HCT116 (cell line): Measurements from ENCODE around the gene ANXA2R. TPM values are rescaled to one million over a fixed set of nuclear protein-coding genes. Genes with fewer than 3 reads are reported as not detected.

ENCODE experiments used
- ATAC-seq: fragments of 200-7000 bp; cut with Tn5 transposase; 2 replicates; pipeline ENCODE4 v1.9.1; 2020; ENCODE audit warnings: mild to moderate bottlenecking, moderate library complexity
- BruUV-seq: library from RNA; stranded (reverse); fragments of 400-500 nt; replicated peaks from 2 replicates; lab custom pipeline; 2021; lab: Mats Ljungman, UMichigan
- CTCF ChIA-PET: fragments of 300-600 bp; sonication (Branson Sonifier 250); formaldehyde crosslinking; loops from one replicate; lab custom pipeline; 2021; ENCODE audit warnings: antibody characterized with exemption; lab: Charles Lee
- POLR2A ChIA-PET: fragments of 300-600, 350-600 bp; sonication (Branson Sonifier 250); formaldehyde crosslinking; loops from one replicate; lab custom pipeline; 2021; ENCODE audit warnings: antibody characterized with exemption; lab: Charles Lee
- RAD21 ChIA-PET, 2 experiments: fragments of 300-600 bp; sonication (Branson Sonifier 250); formaldehyde crosslinking; loops; one replicate each; lab custom pipeline; 2023; ENCODE audit warnings: low total read pairs in 2 of 2; ENCODE audit not compliant: uncharacterized antibody in 2 of 2, unreplicated experiment in 2 of 2, low non-redundant PET in 1 of 2; lab: Charles Lee
- DNase-seq: peaks from one replicate; pipeline ENCODE4 v3.0.0-alpha.2; 2010; ENCODE audit warnings: low read depth, low spot score
- H2AFZ ChIP-seq: fragments of 200-600 bp; shearing (Covaris generic), sonication (generic); 2 replicates; pipeline ENCODE4 v1.6.1; 2017; ENCODE audit warnings: low read depth, mixed run types, mixed read lengths, antibody characterized with exemption, low read length; ENCODE audit not compliant: poor library complexity, severe bottlenecking
- H3K27ac ChIP-seq: 2 replicates; pipeline ENCODE4 v1.5.1; 2012; ENCODE audit warnings: low read depth, low read length
- H3K27me3 ChIP-seq: fragments of 200-600 bp; sonication (generic); 2 replicates; pipeline ENCODE4 v1.6.1; 2016; ENCODE audit warnings: mixed run types, low read length, mixed read lengths; ENCODE audit not compliant: insufficient read depth
- H3K36me3 ChIP-seq, 2 experiments: fragments of 200-500 bp in 1 of 2; fragments of 200-600 bp in 1 of 2; sonication (Bioruptor generic) in 1 of 2; sonication (generic) in 1 of 2; 2 replicates each; pipeline versions ENCODE4 v1.5.1 to v1.6.1; 2014 to 2016; ENCODE audit warnings: low read length in 2 of 2, inconsistent platforms in 1 of 2, mixed read lengths in 1 of 2, mixed run types in 1 of 2; ENCODE audit not compliant: insufficient read depth in 2 of 2, control insufficient read depth in 1 of 2
- H3K4me1 ChIP-seq, 2 experiments: fragments of 200-600 bp in 1 of 2; sonication (generic) in 1 of 2; 2 replicates each; pipeline versions ENCODE4 v1.5.1 to v1.6.1; 2012 to 2017; ENCODE audit warnings: low read length in 2 of 2, inconsistent platforms in 1 of 2, mild to moderate bottlenecking in 1 of 2, mixed read lengths in 1 of 2, mixed run types in 1 of 2, moderate library complexity in 1 of 2; ENCODE audit not compliant: insufficient read depth in 2 of 2, control insufficient read depth in 1 of 2
- H3K4me2 ChIP-seq: fragments of 200-600 bp; sonication (generic); 2 replicates; pipeline ENCODE4 v1.6.1; 2017; ENCODE audit warnings: mixed run types, low read length, mixed read lengths
- H3K4me3 ChIP-seq, 2 experiments: fragments of 200-600 bp in 1 of 2; sonication (generic) in 1 of 2; replicated peaks in 1 of 2; 2 replicates each; pipeline ENCODE4 v1.5.1; 2011 to 2016; ENCODE audit warnings: low read length in 2 of 2, control low read depth in 1 of 2, low read depth in 1 of 2, mild to moderate bottlenecking in 1 of 2, mixed read lengths in 1 of 2, mixed run types in 1 of 2
- H3K79me2 ChIP-seq: fragments of 200-600 bp; sonication (generic); 2 replicates; pipeline ENCODE4 v1.6.1; 2017; ENCODE audit warnings: mild to moderate bottlenecking, mixed run types, low read length, moderate library complexity, mixed read lengths; ENCODE audit not compliant: insufficient read depth
- H3K9ac ChIP-seq: fragments of 200-600 bp; sonication (generic); 2 replicates; pipeline ENCODE4 v1.6.1; 2016; ENCODE audit warnings: low read length, mixed read lengths
- H3K9me2 ChIP-seq: fragments of 200-600 bp; sonication (generic), shearing (Covaris generic); 2 replicates; pipeline ENCODE4 v1.6.1; 2017; ENCODE audit warnings: mixed run types, mild to moderate bottlenecking, moderate library complexity; ENCODE audit not compliant: insufficient read depth
- H3K9me3 ChIP-seq, 2 experiments: fragments of 200-500 bp in 1 of 2; fragments of 200-600 bp in 1 of 2; sonication (Bioruptor generic) in 1 of 2; sonication (generic) in 1 of 2; 2 replicates each; pipeline ENCODE4 v1.6.1; 2014 to 2017; ENCODE audit warnings: low read length in 2 of 2, mixed read lengths in 2 of 2, inconsistent platforms in 1 of 2, low read depth in 1 of 2, mild to moderate bottlenecking in 1 of 2, mixed run types in 1 of 2, moderate library complexity in 1 of 2; ENCODE audit not compliant: control insufficient read depth in 1 of 2, insufficient read depth in 1 of 2
- H4K20me1 ChIP-seq: fragments of 200-600 bp; sonication (generic), shearing (Covaris generic); 2 replicates; pipeline ENCODE4 v1.6.1; 2017; ENCODE audit warnings: mixed run types, mild to moderate bottlenecking, moderate library complexity; ENCODE audit not compliant: insufficient read depth
- CBX3 ChIP-seq: IDR thresholded peaks from 2 replicates; pipeline ENCODE4 v1.6.1; 2012; ENCODE audit warnings: low read depth
- EGR1 ChIP-seq: IDR thresholded peaks from 2 replicates; pipeline ENCODE4 v1.6.1; 2012; ENCODE audit warnings: low read depth
- POLR2AphosphoS5 ChIP-seq: IDR thresholded peaks from 2 replicates; pipeline ENCODE4 v1.6.1; 2011; ENCODE audit warnings: mild to moderate bottlenecking, low read depth, low read length, moderate library complexity
- RAD21 ChIP-seq: IDR thresholded peaks from 2 replicates; pipeline ENCODE4 v1.6.1; 2012; ENCODE audit warnings: low read depth, mild to moderate bottlenecking
- SIN3A ChIP-seq: IDR thresholded peaks from 2 replicates; pipeline ENCODE4 v1.6.1; 2012; ENCODE audit warnings: low read depth
- SRF ChIP-seq: IDR thresholded peaks from 2 replicates; pipeline ENCODE4 v1.6.1; 2012; ENCODE audit warnings: low read depth
- YY1 ChIP-seq: IDR thresholded peaks from 2 replicates; pipeline ENCODE4 v1.6.1; 2011; ENCODE audit warnings: low read length, low read depth, moderate library complexity, mild to moderate bottlenecking; ENCODE audit not compliant: insufficient replicate concordance; ENCODE audit errors: extremely low read depth
- intact Hi-C: fragments of 100-400 bp; cut with micrococcal nuclease; formaldehyde crosslinking; loops from 2 replicates; pipeline ENCODE4 v1.10.0; 2022
- total RNA-seq: library from RNA; stranded (reverse); gene quantifications from one replicate; pipeline ENCODE4 v1.2.1, GENCODE V29; 2021; ENCODE audit not compliant: unreplicated experiment
- TF ChIP-seq, protein P1 (sequence below): IDR thresholded peaks from 2 replicates; pipeline ENCODE4 v1.6.1; 2012
- TF ChIP-seq, protein P2 (sequence below): IDR thresholded peaks from 2 replicates; pipeline ENCODE4 v1.6.1; 2012

ANXA2R gene
- total RNA-seq, 1 experiment from 2014 or later, result 0.37 TPM

DNA sequence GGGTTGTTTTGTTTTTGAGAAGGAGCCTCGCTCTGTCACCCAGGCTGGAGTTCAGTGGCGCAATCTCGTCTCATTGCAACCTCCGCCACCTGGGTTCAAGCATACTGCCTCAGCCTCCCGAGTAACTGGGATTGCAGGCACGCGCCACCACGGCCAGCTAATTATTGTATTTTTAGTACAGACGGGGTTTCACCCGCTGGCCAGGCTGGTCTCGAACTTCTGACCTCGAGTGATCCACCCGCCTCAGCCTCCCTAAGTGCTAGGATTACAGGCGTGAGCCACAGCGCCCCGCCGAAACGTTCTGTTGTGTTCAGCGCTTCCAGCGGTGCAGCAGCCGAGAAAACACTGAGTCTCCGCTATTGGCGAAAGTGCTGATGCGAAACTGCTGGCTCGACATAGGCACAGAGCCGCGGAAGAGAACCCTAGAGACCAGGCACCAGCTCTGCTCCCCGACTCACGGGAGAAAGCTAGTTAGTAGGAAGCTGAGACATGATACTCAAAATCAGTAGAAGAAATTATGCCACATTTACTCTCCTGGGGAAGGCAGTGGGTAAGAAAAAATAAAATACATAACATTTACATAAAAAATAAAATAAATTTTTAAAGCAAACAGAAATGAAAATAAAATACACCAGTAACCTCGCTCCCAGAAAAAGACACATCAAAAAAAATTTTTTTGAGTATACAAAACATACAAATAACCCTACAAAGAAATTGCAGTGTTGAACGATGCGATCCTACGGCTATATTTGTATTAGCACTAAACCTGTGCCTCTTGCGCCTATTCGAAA is 31.6 kb downstream of the ANXA2R start:
- H3K36me3 ChIP-seq, result no peaks in the 10 kb centered on the region
- H3K27me3 ChIP-seq, result no peaks in the 10 kb centered on the region
- TF ChIP-seq, protein P1, sequence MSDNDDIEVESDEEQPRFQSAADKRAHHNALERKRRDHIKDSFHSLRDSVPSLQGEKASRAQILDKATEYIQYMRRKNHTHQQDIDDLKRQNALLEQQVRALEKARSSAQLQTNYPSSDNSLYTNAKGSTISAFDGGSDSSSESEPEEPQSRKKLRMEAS, result peak; percentile 44
- peak; percentile 37 for TF ChIP-seq YY1
- peak; percentile 56 for TF ChIP-seq POLR2AphosphoS5
- TF ChIP-seq SRF, result no peak
- TF ChIP-seq RAD21, result 0 out of 2 replicates have a peak, but pooled peaks have one; percentile 5
- peak; percentile 76 for TF ChIP-seq CBX3
- TF ChIP-seq, protein P2, sequence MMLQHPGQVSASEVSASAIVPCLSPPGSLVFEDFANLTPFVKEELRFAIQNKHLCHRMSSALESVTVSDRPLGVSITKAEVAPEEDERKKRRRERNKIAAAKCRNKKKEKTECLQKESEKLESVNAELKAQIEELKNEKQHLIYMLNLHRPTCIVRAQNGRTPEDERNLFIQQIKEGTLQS, result no peak
- peak overlapping the region; percentile 69 for H3K4me2 ChIP-seq
- H3K9me2 ChIP-seq, result no peaks in the 10 kb centered on the region
- no peak overlapping the region for H3K27ac ChIP-seq
- peak overlapping the region; percentile 27 to 43 for H3K4me3 ChIP-seq
- H3K4me1 ChIP-seq, result peaks cover 0 to 9% of the 10 kb centered on the region in 2 experiments; a peak in 1 of 4 replicates
- peak overlapping the region; percentile 29 for H2AFZ ChIP-seq
- intact Hi-C loops, result loop anchor here (2.0 kb wide), 1 partner anchor 14 kb away; no protein-coding TSS in a partner anchor
- DNase-seq (peak; percentile 80), ATAC-seq (peak; percentile 92)
- no peaks in the 10 kb centered on the region for H3K9me3 ChIP-seq
- POLR2A ChIA-PET, result no interaction called here
- peak overlapping the region; percentile 24; the same call in 1 of the 2 replicates for H3K9ac ChIP-seq
- CTCF ChIA-PET, result interaction anchor here (1.0 kb wide), 1 partner anchor 100 kb away, joined by 3 read pairs; no protein-coding TSS in a partner anchor
- H4K20me1 ChIP-seq, result no peaks in the 10 kb centered on the region
- no TSS peak for BruUV-seq
- RAD21 ChIA-PET, result no interaction called here
- H3K79me2 ChIP-seq, result no peaks in the 10 kb centered on the region

DNA sequence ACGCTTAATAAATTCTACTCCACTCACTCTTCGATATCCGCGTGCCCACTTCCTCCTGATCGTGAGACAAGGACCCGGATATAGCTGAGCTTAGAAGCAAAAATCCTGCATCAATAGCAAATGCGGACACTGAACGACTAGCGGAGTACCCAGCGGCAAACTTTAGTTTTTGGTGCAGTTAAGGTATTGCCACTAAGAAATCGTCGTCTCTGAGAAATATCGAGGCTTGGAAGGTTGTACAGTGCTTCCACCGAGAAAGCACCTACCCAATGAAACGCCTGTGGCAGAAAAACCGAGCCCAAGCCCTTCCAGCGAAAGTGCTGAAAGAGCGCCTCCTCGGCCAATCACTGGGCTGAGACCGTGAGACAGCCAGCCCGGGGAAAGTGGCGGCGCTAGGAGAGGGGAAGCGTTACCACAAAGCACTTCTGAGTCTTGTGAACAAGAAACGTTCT is 32.2 kb downstream of the ANXA2R start:
- H4K20me1 ChIP-seq, result no peaks in the 10 kb centered on the region
- H3K4me1 ChIP-seq, result peaks cover 0 to 9% of the 10 kb centered on the region in 2 experiments; a peak in 1 of 4 replicates
- DNase-seq, result no peak
- RAD21 ChIA-PET, result no interaction called here
- 0 out of 2 replicates have a peak overlapping the region, but pooled peaks have one; percentile 24 for H3K9ac ChIP-seq
- peak overlapping the region; percentile 29 for H2AFZ ChIP-seq
- H3K36me3 ChIP-seq, result no peaks in the 10 kb centered on the region
- H3K27ac ChIP-seq, result no peak overlapping the region
- peak overlapping the region; percentile 27 to 43 for H3K4me3 ChIP-seq
- H3K9me2 ChIP-seq, result no peaks in the 10 kb centered on the region
- POLR2A ChIA-PET, result no interaction called here
- no peaks in the 10 kb centered on the region for H3K79me2 ChIP-seq
- intact Hi-C loops, result loop anchor here (2.0 kb wide), 1 partner anchor 13 kb away; no protein-coding TSS in a partner anchor
- H3K9me3 ChIP-seq, result no peaks in the 10 kb centered on the region
- 0 out of 2 replicates have a peak, but pooled peaks have one; percentile 9 for ATAC-seq
- no TSS peak for BruUV-seq
- no peaks in the 10 kb centered on the region for H3K27me3 ChIP-seq
- peak overlapping the region; percentile 69 for H3K4me2 ChIP-seq
- CTCF ChIA-PET, result interaction anchor here (1.0 kb wide), 1 partner anchor 99 kb away, joined by 3 read pairs; no protein-coding TSS in a partner anchor
- TF ChIP-seq SIN3A (no peak), EGR1 (no peak)
